Measurements from ENCODE around the gene FCHO1.
"Not testable (repeated sequence)": the region's sequence is repeated elsewhere in the genome, so short reads cannot be mapped to it uniquely, and the experiment has no call there.

The FCHO1 gene

GRCh38 chr19:17778968-17779929, 28.0 kb downstream of the FCHO1 start:
- no peak overlapping the region for H3K27ac ChIP-seq
- peak; percentile 50 for DNase-seq
- H3K36me3 ChIP-seq, result no peaks in the 10 kb centered on the region
- H3K9me3 ChIP-seq (ENCODE audit: severe bottlenecking), result no peaks in the 10 kb centered on the region
- no peak for TF ChIP-seq CTCF (IDR thresholded peaks at IDR 0.05; ENCODE audit: low read depth, low read length)
- H3K27me3 ChIP-seq (ENCODE audit: insufficient read depth, low read depth, severe bottlenecking), result no peaks in the 10 kb centered on the region
- no peak overlapping the region for H3K4me3 ChIP-seq (ENCODE audit: low read depth, low read length)

GRCh38 chr19:17780781-17781180, 29.5 kb downstream of the FCHO1 start:
- DNase-seq, result no peak
- no peak for TF ChIP-seq CTCF (IDR thresholded peaks at IDR 0.05; ENCODE audit: low read depth, low read length)
- Histone ChIP-seq H3K36me3 (no peaks in the 10 kb centered on the region), H3K27me3 (ENCODE audit: insufficient read depth, low read depth, severe bottlenecking) (no peaks in the 10 kb centered on the region), H3K4me3 (ENCODE audit: low read depth, low read length) (no peak overlapping the region), H3K27ac (no peak overlapping the region), H3K9me3 (ENCODE audit: severe bottlenecking) (no peaks in the 10 kb centered on the region)

GRCh38 chr19:17783721-17784120, 32.4 kb downstream of the FCHO1 start:
- not testable (repeated sequence) for H3K36me3 ChIP-seq, DNase-seq

GRCh38 chr19:17784201-17785008, 33.1 kb downstream of the FCHO1 start:
- H3K27ac ChIP-seq, result peak overlapping the region; percentile 45

More at GRCh38 chr19:17783721-17784120, 32.4 kb downstream of the FCHO1 start:
- H3K4me3 ChIP-seq (ENCODE audit: low read depth, low read length); H3K27me3 ChIP-seq (ENCODE audit: insufficient read depth, low read depth, severe bottlenecking); H3K9me3 ChIP-seq (ENCODE audit: severe bottlenecking): not testable (repeated sequence)
- H3K27ac ChIP-seq, result peak overlapping the region; percentile 45; the same call in 1 of the 2 replicates

GRCh38 chr19:17787274-17787913, 36.1 kb downstream of the FCHO1 start:
- DNase-seq, result no peak
- Histone ChIP-seq H3K9me3 (ENCODE audit: severe bottlenecking) (no peaks in the 10 kb centered on the region), H3K27me3 (ENCODE audit: insufficient read depth, low read depth, severe bottlenecking) (no peaks in the 10 kb centered on the region), H3K27ac (no peak overlapping the region), H3K36me3 (no peaks in the 10 kb centered on the region), H3K4me3 (ENCODE audit: low read depth, low read length) (no peak overlapping the region)
- TF ChIP-seq CTCF (IDR thresholded peaks at IDR 0.05; ENCODE audit: low read depth, low read length), result no peak

More at GRCh38 chr19:17784201-17785008, 33.1 kb downstream of the FCHO1 start:
- DNase-seq, result peak; percentile 74
- no peaks in the 10 kb centered on the region for H3K36me3 ChIP-seq
- no peak overlapping the region for H3K4me3 ChIP-seq (ENCODE audit: low read depth, low read length)
- no peaks in the 10 kb centered on the region for H3K27me3 ChIP-seq (ENCODE audit: insufficient read depth, low read depth, severe bottlenecking)
- peak; percentile 83 for TF ChIP-seq CTCF (IDR thresholded peaks at IDR 0.05; ENCODE audit: low read depth, low read length)
- no peaks in the 10 kb centered on the region for H3K9me3 ChIP-seq (ENCODE audit: severe bottlenecking)

Data from WERI-Rb-1 (cell line).